NCI-H2196 (cell line): ENCODE measurements around the gene CHD2.
"Not testable (repeated sequence)": the region's sequence is repeated elsewhere in the genome, so short reads cannot be mapped to it uniquely, and the experiment has no call there.

Experiments
- DNase-seq: peaks from one replicate; lab custom pipeline; 2025; ENCODE audit not compliant: unreplicated experiment; lab: John Stamatoyannopoulos, UW

Gene CHD2

DNA sequence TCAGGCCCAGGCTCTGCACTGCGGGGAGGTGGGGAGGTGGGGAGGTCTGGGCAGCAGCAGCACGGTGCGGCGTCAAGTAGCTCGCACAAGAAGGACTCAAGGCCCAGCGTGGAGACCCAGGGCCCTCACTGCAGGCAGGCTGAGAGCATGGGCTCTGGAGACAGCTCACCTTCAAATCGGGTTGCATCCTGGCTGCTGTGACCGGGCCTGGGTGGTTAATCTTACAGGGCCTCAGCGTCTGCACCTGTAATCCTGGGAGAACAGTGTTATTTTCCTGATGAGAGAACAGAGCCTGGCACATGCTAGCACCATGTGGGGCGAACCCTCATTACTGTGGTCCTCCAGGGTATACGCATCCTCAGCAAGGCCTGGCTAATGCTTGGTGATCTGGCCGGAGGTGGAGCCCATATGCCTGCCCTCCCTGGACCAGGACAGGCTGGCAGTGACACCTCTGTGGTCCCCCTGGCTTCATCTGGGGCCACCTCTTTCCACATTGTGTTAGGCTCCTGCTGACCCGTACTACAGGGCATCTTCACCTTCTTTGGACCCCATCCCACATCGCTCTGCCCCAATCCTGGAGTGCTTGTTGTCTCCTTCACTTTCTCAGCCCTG is 133.4 kb downstream of the CHD2 start:
- DNase-seq, result no peak

DNA sequence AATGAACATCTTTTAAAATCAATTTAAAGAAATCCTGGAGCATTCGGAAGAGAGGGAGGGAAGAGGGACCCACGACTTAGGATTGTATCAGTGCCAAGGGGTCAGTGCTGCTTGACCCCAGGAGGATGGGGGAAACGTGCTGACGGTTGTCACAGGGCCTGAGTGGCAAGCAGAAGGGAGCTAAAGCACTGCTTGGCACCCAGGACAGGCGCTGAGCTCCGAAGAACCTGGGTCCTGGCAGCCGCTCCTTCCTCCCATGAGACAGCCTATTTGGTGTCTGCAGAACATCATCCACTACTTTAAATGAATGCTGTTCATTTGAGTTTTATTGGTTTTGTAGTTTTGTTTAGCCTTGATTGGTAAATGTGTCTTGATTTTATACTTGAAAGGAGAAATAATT is 134.4 kb downstream of the CHD2 start:
- DNase-seq, result no peak

- no peak for DNase-seq
Measured at GRCh38 chr15:93035092-93035915, 135.2 kb downstream of the CHD2 start.

DNA sequence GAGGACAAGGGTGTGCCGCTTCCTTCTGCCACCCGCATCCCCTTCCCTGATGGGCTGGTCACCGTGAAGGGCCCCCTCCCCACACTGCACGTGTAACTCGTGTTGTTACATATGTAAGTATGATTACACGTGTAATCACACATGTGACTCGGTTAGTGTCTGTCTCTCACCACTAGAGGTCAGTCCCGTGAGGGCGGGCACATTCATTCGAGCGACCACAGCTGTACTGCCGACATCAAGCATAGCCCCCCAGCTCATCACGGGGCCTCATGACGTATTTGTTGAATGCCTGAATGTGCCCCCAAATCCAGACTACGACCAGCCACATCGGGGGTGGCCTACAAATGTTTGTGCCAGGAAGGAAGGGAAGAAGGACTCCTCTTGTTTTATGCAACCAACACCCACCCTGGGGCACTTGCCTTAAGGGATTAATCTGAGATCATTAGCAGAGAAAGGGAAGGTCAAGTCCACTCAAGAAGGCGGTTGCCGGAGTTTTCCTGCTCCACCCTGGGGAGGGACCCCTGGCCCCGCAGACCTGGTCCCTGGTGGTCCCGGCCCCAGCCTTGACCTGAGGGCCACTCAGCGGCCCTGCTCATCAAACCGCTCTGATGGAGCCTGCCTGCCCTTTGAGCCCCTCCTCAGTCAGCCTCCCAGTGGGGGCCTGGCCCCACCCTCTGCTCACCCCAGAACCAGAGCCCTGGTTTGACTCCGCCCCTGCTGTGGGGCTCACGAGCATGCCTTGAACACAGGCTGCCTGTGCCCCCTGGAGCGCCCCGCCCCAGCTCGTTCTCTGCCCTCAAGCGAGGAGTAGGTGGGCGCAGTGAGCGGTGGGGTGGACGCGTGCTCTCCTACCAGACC is 136.1 kb downstream of the CHD2 start:
- no peak for DNase-seq

- DNase-seq, result no peak
Measured at GRCh38 chr15:93036951-93037819, 137.1 kb downstream of the CHD2 start.

DNA sequence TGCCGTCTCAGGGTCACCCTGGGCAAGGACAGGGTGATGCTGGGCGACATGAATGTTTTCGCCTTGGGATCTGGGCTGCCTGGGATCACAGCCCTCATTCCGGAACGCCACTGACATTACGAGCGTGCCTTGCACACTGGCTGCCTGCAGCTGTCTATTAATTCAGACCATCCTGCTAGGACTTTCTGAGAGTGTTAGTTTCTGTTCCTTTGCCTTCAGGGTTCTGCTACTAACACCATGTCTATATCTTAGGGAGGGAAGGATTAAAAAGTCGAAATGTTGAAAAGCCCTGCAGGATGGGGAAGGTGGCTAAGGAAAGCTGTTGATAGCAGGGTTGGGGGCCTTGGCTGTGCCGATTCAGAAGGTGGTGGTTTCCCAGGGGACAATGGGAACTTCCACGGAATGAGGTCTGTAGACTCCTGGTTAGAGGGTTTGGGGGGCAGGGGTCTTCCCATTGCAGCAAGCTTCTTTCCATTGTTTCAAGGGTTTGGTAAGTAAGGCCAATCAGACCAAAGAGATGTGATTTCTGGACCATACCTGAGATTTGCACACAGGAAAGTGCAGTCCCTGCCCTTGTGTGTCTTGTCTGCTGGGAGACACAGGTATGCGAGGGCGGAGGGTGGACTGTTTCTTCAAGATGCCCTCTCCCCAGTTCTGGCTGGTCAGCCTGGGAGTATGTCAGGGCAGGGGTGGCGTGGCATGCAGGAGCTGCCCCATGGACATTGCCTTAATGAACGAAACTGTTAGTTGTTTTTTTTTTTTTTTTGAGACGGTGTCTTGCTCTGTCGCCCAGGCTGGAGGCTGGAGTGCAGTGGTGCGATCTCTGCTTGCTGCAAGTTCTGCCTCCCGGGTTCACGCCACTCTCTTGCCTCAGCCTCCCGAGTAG is 137.9 kb downstream of the CHD2 start:
- no peak for DNase-seq

DNA sequence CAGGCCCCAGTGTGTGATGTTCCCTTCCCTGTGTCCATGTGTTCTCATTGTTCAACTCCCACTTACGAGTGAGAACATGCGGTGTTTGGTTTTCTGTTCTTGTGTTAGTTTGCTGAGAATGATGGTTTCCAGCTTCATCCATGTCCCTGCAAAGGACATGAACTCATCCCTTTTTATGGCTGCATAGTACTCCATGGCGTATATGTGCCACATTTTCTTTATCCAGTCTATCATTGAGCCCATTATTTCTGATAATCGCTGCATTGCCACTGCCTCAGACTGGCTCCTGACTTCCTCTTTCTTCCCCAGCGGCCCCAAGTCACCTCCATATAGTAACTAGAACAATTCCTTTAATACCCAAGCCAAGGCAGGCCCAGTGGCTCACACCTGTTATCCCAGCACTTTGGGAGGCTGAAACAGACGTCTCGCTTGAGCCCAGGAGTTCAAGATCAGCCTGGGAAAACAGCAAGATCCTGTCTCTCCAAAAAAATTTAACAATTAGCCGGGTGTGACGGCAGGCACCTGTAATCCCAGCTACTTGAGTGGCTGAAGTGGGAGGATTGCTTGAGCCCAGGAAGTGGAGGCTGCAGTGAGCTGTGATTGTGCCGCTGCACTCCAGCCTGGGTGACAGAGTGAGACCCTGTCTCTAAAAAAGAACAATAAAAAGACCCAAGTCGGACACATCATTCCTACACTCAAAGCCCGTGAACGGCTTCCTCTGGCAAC is 139.6 kb downstream of the CHD2 start:
- not testable (repeated sequence) for DNase-seq

GRCh38 chr15:93040288-93041158 is 140.4 kb downstream of the CHD2 start:
- DNase-seq, result no peak

- no peak for DNase-seq
Measured at GRCh38 chr15:93041159-93041547, 141.0 kb downstream of the CHD2 start.

DNA sequence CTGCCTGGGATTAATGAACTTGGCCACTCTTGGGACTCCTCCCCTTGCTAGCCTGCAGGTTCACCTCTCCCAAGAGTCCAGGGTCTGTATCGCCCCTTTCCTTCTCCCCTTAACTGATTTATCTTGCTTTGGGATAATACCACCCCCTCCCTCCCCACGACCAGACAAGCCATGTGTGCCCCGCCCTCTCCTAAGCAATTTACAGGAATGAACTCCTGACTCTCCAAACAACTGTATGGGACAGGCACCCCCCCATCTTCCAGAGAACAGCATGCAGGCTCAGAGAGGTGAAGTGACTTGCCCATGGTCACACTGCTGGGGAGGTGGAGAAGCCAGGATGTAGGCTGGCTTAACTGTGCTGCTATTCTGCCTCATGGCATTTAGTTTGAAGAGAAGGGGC is 142.1 kb downstream of the CHD2 start:
- DNase-seq, result no peak

- DNase-seq, result no peak
Measured at GRCh38 chr15:93042691-93043378, 142.7 kb downstream of the CHD2 start.

- DNase-seq, result no peak
Measured at GRCh38 chr15:93043621-93044300, 143.6 kb downstream of the CHD2 start.

DNA sequence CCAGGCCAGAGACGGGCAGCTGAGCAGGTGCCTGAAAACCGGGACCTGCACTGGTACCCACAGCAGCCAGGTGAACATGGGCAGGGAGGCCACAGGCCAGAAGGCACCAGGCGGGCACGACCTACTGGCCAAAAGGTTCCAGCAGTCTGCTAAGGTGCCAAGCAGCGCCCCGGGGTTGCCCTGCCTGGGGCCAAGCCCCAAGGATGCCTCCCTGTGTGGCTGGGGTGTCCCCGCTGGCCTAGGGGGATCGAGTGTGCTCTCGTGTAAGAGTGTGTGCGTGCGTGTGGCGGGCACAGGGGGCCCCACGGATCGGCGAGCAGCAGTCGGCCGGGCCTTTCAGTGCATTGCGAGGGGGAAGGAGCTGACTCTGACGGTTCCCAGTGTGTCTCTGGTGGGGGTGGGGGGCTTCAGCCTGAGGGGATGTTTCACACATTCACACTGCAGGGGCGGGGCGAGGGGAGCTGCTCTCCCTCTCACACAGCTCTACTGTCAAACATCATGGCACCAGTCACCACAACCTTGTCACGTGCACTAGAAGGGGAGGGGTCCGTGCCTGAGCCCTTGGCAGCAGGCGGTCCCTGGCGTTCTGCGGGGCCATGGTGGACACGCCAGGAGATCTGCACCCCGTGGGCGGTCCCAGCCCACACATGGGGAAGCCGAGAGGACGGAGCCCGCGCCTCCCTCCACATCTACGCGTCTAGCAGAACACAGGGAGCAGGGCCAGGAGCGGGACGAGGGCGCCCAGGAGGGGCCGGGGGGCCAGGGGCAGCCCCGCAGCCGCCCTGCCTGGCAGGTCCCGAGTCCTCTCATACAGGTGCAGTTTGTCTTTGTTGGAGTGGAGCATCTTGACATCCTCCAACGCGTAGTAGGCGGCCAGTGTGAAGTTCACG is 144.4 kb downstream of the CHD2 start:
- DNase-seq, result no peak

DNA sequence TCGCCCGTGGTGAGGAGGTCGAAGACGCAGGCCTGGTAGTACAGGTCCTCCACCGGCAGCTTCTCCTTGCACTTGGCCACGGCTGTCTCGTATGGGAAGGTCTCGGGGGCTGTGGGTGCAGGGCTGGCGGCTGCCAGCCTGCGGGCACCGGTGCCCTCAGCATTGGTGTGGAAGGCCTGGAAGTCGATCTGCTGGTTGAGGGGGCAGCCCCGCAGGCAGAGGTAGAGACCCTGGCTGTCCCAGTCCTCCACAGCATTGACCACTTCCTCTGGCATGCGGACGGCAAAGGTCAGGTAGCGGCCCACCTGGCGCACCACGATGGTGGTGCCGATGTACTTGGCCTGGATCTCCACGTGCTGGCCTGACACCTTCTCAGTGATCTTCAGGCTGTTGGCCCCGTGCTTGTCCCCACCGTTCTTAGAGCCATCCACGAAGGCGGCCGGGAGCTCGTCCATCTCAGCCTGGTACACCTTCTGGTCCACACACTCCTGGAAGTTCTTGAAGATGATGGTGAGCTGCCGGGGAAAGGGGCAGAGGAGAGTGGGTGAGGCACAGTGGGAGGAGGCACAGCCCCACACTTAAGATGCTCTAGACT is 145.2 kb downstream of the CHD2 start:
- DNase-seq, result no peak

GRCh38 chr15:93046120-93046519 is 146.0 kb downstream of the CHD2 start:
- DNase-seq, result no peak

DNA sequence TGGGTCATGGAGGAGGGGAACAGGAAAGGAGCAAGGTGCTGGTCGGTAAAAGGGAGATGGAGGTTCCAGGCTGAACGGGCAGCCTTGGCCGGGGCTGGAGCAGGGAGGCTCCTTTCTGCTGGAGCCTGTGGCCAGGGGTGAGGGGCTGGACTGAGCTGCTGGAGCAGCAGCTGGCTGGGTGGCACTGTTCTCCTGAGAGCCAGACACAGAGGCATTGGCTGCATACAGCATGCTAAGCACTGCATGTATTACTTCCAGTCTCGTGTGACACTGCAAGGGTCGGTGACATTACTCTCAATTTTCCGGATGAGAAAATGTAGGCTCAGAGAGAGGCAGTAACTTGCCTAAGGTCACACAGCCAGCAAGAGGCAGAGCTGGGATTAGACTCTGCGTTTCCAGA is 146.6 kb downstream of the CHD2 start:
- no peak for DNase-seq
